HL-60/S4 (cell line): ENCODE measurements around the gene MPG.
"Not testable (repeated sequence)": the region's sequence is repeated elsewhere in the genome, so short reads cannot be mapped to it uniquely, and the experiment has no call there.

Experiments used
- in situ Hi-C: fragments of 300-500 bp; cut with MboI; formaldehyde crosslinking; loops from 2 replicates; pipeline ENCODE4 v1.14.3; 2022; ENCODE audit warnings: low sequenced_read_pairs

Gene MPG, protein sequence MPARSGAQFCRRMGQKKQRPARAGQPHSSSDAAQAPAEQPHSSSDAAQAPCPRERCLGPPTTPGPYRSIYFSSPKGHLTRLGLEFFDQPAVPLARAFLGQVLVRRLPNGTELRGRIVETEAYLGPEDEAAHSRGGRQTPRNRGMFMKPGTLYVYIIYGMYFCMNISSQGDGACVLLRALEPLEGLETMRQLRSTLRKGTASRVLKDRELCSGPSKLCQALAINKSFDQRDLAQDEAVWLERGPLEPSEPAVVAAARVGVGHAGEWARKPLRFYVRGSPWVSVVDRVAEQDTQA

DNA sequence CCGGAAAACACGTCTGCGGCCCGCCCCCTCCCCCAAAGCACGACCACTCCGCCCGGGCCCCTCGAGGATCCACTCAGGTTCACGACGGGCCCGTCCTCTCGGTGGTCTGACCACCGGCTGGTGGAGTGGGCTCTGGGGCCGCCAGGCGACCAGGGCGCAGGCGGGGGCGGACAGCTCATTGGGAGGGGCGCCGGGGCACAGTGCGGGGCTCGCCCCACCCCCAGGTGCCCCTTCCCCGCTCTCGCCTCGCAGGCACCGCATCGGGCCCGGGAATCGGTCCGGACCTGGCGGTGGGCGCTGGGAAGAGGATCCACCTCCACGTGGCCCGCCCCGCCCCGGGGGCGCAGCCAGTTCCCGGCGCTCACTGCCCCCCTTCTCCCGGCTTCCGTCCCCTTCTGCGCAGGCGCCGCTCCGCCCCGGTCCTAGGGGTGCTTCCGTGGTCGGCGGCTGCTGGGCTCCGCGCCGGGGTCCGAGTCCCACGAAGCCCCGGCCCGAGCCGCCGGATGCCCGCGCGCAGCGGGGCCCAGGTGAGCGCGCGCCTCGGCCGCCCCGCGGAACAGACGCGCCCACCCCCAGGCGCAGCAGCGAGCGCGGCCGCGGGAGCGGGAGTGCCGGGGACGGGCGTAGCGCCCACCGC, at the start of gene MPG:
MPG (plus strand) TSS at position 419 of the 637 bp plus-strand sequence; CDS start at position 504, 85 bp downstream.
- in situ Hi-C loops: no loop called here

DNA sequence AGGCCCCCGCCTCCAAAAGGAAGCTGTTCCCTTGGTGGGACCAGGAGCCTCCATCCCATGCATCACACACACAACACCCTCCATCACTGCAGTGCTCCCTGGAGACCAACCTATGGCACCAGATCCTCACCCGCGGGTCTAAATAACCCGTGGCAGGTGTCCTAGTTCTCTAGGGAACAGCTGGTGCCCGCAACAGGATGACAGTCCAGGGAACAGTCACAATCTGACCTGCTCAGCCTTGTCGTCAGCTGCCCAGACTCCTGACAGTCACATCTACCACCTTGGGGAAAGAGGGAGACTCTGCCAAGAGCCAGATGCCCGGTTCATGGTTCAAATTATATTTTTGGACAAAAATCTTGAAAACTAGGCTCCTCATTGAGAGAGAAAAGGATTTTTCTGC, 47.4 kb upstream of the MPG start:
- in situ Hi-C loops: not testable (repeated sequence)

DNA sequence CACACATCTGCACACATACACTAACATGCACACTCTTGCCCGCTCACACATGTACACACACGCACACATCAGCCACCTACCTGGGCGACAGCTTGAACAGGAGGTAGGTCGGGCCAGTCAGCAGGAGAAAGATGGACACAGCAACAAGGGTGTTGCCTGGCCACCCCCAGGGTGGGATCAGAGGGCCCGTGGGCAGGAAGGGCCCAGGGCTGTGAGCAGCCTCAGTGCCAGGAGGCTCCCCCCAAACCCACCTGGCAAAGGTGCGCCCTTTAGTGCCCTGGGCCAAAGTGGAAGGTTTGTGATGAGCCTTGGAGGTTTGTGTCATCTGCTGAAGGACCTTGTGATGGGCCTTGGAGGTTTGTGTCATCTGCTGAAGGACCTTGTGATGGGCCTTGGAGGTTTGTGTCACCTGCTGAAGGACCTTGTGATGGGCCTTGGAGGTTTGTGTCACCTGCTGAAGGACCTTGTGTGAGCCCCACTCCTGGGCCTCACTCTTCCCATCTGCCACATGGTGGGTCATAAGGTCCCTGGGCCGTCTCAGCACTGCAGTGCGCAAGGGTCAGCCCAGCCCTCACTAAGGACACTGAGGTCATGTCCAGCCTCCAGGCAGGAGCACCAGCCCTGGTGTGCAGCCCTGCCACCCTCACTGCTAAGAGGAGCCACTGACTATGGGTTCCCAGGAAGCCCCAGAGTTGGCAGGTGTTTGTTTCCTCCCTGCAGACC, 44.7 kb upstream of the MPG start:
- in situ Hi-C loops: not testable (repeated sequence)

DNA sequence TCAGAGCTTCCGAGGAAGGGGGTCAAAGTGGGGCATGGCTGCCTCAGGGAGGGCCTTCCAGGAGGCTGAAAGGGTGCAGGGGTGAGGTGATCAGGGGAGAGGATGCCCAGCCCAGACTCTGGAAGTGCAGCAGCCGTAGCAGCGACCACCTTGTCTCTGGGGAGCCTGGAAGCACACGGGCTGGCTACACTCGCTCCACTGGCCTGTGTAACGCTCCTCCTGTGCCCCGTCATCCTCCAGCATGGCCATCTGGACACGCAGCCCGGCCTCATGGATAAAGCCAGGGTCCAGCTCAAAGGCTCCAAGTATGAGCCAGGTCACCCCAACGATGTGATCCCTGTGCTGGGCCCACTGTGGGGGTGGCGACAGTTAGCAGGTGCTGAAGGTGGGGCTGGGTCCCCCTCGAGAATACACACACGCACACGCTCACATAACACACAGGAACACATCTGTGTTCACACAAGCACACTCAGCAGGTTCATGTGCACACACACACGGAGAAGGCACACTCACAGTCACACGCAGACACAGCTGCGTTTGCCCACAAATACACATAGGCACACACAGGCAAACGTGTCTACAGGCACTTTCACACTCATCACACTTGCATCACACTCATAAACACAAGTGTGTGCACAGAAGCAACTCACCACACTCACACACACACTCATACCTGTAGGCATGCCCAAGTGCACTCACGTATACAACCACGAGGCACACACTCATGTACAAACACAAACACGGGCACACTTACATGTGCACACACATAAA, 44.0 kb upstream of the MPG start:
- in situ Hi-C loops: no loop called here

DNA sequence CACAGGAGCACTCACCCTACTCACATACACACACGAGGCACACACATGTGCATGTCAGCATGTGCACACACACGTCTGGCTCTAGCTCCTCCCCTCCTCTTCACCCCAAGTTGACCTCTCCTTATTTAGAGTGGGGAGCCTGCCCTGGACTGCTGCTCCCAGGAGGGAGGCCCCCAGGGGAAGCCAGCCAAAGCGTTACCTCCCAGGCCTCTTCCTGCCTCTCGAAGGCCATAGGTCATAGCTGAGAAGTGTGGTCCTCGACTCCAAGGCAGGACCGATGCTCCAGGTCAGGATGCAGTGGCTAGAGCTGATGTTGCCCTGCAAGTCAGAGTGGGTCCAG, 43.4 kb upstream of the MPG start:
- in situ Hi-C loops: no loop called here

DNA sequence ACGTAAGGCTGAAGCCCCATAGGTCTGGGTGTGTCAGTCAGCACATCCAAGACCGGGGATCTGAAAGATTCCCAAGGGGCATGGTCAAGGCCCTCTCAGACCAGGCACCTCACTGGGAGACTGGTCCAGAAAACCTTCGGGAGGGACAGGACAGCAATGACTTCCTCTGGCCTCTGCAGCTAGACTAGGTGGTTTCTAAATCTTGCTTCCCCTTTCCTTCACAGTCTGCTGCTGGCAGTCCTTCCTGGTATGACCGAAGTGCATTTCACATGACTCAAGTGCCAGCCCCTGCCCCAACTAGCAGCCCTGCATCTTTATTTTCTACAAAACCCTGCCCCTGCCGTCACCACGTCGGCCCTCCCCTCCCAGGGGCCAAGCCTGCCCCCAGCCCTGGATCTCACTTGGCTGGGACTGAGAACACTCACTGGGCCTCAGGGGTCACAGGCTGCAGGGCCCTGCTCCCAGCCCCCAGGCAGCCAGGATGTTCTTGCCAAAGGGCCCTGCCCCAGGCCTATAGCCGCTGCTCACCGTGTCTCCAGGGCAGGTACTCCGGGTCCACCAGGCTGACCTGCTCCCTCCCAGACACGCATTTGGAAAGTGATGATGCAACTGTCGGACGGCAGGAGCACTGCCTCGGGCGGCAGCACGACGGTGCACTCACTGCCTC, 42.9 kb upstream of the MPG start:
- in situ Hi-C loops: no loop called here

DNA sequence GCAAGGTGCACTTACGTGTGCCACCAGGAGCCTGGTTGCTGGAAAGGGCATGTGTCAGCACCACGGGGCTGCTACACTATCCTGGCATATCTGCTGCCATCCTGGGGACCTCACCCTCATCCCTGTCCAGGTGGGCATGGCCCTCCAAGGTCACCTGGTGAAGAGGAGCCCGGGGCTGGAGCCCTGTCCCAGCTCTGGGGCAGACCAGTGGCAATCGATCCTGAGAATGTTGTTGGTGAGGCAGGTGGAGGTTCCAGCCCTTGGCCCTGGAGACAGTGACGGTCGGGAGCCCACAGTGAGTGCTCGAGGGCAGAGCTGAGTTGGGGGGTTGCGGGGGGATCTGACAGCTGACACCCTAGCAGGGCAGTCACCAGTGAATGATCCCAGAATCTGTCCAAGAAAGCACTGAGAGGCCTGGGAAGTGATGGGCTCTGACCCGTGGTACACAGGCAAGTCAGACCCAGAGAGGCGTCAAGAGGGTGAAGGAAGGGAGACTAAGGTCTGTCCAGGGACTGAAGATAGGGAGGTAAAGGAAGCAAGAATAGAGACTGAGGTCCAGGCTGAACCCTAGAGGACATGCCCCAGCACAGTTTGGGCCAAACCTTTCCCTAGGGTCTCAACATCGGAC, 42.2 kb upstream of the MPG start:
- in situ Hi-C loops: no loop called here

DNA sequence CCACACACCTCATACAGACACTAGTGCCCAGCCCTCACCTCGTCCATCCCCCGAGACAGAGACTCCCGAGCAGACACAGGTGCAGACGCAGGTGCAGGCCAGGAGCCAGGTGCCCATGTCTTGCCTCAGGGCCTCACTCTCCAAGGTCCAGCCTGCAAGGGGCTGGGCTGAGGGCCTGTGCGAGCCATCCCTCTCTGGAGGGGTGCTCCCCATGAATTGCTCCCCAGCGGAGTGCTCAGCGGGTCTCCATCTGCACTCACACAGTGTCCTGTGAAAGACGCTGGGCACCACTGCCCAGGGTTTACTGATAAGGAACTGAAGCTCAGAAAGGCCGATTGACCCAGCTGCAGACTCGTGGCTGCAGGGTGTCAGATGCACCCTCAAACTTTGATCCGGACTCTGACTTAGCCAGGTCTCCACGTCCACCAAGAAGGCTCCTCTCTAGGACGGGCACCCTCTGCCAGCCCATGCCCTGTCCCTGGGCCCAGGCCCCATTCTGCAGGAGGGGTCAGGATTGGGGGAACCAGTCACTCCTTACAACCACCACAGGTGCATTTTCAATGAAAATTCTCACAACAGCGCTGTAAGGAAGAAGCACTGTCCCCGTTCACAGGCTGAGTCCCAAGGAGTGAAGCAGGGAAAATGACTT, 41.6 kb upstream of the MPG start:
- in situ Hi-C loops: no loop called here

DNA sequence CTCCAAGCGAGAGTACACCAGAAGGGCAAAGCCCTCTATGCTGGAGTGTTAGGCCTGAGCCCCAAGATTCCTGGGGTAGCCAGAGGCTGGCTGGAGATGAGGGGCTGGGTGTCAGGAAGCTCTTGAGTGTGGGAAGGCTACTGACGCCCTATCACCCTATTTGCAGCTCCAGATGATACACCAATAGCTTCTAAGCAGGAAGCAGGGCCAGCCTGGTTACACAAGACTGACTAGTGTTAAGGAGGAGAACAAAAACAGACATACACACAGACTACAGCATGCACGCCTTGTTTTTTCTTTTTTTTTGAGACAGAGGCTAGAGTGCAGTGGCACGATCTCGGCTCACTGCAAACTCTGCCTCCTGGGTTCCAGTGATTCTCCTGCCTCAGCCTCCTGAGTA, 40.5 kb upstream of the MPG start:
- in situ Hi-C loops: no loop called here

DNA sequence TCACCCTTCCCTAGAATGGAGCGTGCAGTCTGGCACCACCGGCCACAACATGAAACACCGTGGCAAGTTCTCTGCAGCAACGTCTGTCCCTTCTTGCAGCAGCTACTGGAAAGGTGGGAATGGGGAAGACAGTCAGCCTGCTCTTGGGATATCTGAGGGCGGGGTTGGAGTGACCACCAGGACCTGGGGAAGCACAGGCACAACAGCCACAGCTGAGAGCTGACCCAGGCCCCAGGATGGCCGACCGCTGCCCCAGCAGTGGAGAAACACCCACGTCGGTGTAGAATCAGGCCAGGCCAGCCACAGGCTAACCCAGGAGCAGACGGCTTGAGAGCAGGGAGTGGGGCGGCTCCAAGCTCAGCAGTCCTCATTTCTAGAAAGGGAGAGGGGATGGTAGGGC, 39.8 kb upstream of the MPG start:
- in situ Hi-C loops: not testable (repeated sequence)

DNA sequence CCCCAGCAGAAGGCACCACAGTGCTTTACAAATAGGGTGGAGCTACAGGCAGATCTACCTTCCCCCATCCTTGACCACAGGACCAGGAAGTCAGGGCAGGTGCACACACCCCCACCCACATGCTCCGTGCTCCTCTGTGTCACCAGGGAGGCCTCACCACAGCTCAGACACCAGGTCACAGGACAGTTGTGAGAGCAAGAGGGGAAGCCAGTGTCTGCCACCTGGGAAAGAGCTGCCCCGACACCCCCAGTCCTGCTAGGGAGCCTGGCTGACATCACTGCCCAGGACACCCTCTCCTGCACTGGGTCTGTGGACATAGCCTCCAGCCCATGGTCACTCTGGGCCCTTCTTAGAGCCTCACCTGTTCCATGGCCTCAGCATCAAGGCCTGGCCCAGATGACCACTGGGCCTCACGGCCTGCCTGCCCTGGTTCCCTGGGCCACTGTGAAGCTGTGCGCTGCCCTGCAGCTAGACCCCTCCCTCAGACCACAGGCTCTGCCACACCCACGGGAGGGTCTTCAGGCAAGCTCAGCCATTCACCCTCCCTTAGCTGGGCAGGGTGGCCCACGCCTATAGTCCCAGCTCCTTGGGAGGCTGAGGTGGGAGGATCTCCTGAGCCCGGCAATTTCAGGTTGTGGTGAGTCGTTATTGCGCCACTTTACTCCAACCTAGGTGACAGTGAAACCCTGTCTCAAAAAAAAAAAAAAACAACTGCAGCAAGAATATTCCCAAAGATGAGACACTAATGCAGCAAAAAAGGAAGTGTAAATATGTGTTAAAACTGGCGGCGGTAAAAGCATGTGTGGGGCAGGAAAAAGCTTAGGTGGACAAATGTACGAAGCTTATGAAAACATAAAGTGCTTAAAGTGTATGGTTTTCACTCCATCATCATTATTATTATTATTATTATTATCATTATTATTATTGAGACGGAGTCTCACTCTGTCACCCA, 38.8 kb upstream of the MPG start:
- in situ Hi-C loops: no loop called here

DNA sequence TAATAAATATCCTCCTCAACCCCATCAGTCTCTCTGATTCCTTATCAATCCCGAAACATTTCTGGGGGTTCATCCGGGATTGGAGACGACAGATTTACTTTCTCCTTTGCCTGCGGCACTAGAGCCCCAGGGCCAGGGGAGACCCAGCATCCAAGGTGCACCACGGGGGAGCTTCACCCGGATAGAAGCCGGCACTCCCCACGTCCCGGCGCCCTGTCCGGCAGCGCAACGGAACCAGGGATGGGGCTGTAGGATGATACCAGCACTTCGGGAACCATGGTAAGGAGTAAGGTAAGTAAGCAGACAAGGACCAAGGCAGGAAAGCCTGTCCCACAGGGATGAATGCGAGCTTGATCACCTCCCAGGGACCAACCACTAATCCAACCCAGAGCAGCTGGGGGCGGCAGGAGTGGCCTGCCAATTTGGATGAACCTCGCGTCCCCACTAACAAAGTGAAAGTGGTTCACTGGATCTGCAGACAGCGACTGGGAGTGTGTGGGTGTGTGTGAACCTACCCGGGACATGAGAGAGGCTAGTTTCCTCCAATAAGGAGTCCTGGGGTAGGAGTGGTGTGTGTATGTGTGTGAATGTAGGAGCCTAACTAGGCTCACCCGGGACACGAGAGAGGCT, 36.5 kb upstream of the MPG start:
- in situ Hi-C loops: no loop called here

DNA sequence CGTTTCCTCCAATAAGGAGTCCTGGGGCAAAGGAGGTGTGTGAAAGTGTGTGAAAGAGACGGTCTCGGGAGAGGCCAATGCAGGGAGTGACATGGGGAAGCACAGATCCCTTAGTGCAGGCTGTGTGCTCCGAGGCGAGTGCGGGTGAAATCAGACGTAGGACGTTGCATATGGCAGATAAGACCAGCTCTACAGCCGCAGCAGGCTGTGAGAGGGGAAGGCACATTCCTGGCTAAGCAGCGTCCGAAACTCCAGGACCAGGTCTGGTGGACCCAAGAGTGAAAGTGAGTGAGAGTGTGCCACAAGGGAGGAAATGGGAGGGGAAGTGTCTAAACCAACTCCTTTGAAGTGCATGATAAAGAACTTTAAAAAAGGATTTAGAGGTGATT, 36.0 kb upstream of the MPG start:
- in situ Hi-C loops: no loop called here

DNA sequence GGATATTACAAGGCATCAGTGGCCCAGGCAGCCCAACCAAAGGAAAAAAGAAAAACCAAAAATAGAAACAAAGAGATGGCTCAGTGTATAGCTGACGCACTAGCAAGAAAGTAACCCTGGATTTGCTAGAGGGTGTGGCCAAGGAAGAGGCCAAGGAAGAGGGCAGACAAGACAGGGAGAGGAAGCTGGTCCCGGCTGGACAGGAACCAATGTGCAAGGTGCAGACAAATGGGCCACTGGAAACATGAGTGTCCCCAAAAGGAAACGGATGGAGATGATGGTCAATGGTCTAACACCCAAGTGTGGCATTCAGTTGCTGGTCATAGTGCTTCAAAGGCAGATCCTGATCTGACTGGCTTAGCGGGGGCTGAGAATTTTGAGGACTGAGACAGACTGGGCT, 35.3 kb upstream of the MPG start:
- in situ Hi-C loops: no loop called here

DNA sequence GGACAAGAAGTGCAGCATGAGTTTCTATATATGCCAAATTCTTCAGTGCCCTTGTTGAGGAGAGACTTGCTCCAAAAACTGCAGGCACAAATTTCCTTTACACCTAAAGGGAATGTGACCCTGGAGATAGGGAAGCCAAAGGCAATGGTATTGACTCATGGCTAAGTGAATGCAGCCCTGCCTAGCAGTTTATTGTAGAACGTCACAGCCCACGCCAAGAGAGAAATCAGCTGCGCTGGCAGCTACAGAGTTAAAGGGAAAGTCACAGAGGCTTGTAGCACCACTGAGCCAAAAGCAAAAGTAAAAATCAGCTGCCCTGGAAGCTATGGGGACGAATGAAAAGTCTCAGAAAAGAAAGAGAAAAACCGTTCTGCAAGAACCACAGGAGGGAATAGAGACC, 34.7 kb upstream of the MPG start:
- in situ Hi-C loops: no loop called here

DNA sequence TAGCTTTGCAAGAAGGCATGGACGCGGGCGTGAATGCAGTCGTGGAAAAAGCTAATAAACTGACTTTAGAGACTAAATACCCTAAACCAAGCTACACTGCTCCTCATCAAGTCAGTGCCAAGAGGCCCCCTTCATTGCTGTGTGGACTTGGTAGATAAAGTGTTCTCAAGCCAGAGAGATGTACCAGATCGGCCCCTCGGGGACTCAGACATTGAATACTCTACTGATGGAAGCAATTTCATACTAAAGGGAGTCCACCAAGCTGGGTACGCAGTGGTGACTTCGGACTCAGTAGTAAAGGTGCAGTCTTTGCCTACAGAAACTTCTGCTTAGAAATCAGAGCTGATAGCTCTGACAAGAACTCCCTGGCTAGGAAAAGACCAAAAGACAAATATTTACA, 33.4 kb upstream of the MPG start:
- in situ Hi-C loops: no loop called here

DNA sequence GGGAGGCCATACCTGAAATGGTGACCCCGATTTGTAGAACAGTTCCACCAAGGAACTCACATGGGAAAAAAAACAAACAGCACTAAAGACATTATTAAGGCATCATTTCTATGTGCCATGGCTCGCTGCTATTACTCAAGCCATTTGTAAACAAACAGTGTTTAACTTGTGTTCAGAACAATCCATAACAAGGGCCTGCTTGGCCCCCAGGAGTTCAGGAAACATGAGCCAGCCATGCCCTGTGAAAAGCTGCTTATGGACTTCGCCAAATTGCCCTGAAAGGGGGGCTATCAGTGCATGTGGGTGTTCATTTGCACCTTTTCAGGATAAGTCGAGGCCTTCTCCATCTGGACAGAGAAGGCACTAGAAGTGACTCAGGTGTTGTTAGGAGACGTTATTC, 32.6 kb upstream of the MPG start:
- in situ Hi-C loops: no loop called here

DNA sequence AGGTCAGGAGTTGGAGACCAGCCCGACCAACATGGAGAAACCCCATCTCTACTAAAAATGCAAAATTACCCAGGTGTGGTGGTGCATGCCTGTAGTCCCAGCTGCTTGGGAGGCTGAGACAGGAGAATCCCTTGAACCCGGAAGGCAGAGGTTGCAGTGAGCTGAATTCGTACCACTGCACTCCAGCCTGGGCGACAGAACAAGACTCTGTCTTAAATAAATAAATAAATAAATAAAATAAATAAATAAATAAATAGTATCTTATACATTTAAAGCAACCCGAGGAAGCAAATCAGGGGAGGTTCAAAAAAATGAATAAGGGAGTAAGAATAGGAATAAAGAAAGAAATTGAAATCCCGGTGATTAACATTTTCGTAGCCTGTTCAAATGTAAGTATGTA, 31.5 kb upstream of the MPG start:
- in situ Hi-C loops: not testable (repeated sequence)

DNA sequence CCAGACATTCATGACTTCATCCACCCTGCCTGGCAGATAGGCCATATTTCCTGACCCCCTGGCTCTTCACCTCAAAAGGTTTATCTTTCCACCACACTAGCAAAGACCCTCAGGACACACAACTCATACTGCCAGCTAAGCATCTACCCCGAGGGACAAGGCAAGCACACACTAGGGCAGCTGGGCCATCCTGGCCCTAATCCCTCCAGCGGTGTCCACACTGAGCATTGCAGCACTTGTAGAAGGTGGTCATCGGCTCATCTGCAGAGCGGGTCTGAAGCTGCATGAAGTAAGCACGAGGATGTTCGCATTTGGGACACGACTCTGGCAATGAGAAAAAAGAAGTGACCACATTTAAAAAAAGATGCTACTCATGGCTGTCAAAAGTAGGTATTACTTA, 30.8 kb upstream of the MPG start:
- in situ Hi-C loops: no loop called here
